ENCODE data around the gene CREB3L2. TPM values are rescaled to one million over a fixed set of nuclear protein-coding genes. Genes with fewer than 3 reads are reported as not detected.

CREB3L2 gene
- total and polyA plus RNA-seq, 9 donors: 21.2 to 110 (median 80.8) TPM

- H3K4me3 ChIP-seq: no peak overlapping the region
- intact Hi-C loops (cut with DNase I): loop anchor here in 1 of 4 donors (10.0 kb wide), 1 partner anchor 815 kb away; no protein-coding TSS in a partner anchor
- no peaks in the 10 kb centered on the region for H3K9me3 ChIP-seq
- H3K27me3 ChIP-seq: no peaks in the 10 kb centered on the region
- 81 to 97% (median 87%) methylated on average over 1 of the region's 1 CpG for WGBS, 3 donors
- no peak for TF ChIP-seq POLR2A (IDR thresholded peaks at IDR 0.05)
- no peak for TF ChIP-seq EP300 (IDR thresholded peaks at IDR 0.05)
- no peak for TF ChIP-seq CTCF (IDR thresholded peaks at IDR 0.05)
- H3K4me1 ChIP-seq (ENCODE audit: insufficient read depth): no peaks in the 10 kb centered on the region
- no peak overlapping the region for H3K27ac ChIP-seq
- no peak for DNase-seq
- H3K36me3 ChIP-seq: no peaks in the 10 kb centered on the region
Measured at GRCh38 chr7:137919987-137920386, 81.9 kb downstream of the CREB3L2 start.

- H3K27me3 ChIP-seq: no peaks in the 10 kb centered on the region
- DNase-seq: no peak
- intact Hi-C loops (cut with DNase I): loop anchor here in 1 of 4 donors (10.0 kb wide), 1 partner anchor 818 kb away; no protein-coding TSS in a partner anchor
- TF ChIP-seq CTCF (IDR thresholded peaks at IDR 0.05) (no peak), EP300 (IDR thresholded peaks at IDR 0.05) (no peak), POLR2A (IDR thresholded peaks at IDR 0.05) (no peak)
- no peaks in the 10 kb centered on the region for H3K36me3 ChIP-seq
- H3K4me1 ChIP-seq (ENCODE audit: insufficient read depth): no peaks in the 10 kb centered on the region
- H3K4me3 ChIP-seq: no peak overlapping the region
- 69 to 79% (median 71%) methylated on average over 9 of the region's 9 CpGs for WGBS, 3 donors
- H3K9me3 ChIP-seq: no peaks in the 10 kb centered on the region
- H3K27ac ChIP-seq: no peak overlapping the region
Measured at GRCh38 chr7:137916980-137917645, 84.8 kb downstream of the CREB3L2 start.

GRCh38 chr7:137916564-137916963 lies 85.3 kb downstream of the CREB3L2 start:
- Histone ChIP-seq H3K9me3 (no peaks in the 10 kb centered on the region), H3K27me3 (no peaks in the 10 kb centered on the region), H3K4me1 (ENCODE audit: insufficient read depth) (no peaks in the 10 kb centered on the region), H3K27ac (no peak overlapping the region), H3K4me3 (no peak overlapping the region), H3K36me3 (no peaks in the 10 kb centered on the region)
- no peak for TF ChIP-seq CTCF (IDR thresholded peaks at IDR 0.05)
- no peak for TF ChIP-seq POLR2A (IDR thresholded peaks at IDR 0.05)
- no peak for TF ChIP-seq EP300 (IDR thresholded peaks at IDR 0.05)
- intact Hi-C loops (cut with DNase I): loop anchor here in 1 of 4 donors (10.0 kb wide), 1 partner anchor 818 kb away; no protein-coding TSS in a partner anchor
- DNase-seq: no peak
- WGBS, 3 donors: 94 to 95% (median 94%) methylated on average over 8 of the region's 8 CpGs

GRCh38 chr7:137915266-137915665 lies 86.6 kb downstream of the CREB3L2 start:
- intact Hi-C loops (cut with DNase I): loop anchor here in 1 of 4 donors (10.0 kb wide), 1 partner anchor 820 kb away; no protein-coding TSS in a partner anchor
- WGBS, 3 donors: 81 to 82% (median 81%) methylated on average over 3 of the region's 3 CpGs
- Histone ChIP-seq H3K9me3 (no peaks in the 10 kb centered on the region), H3K27ac (no peak overlapping the region), H3K27me3 (no peaks in the 10 kb centered on the region), H3K4me3 (no peak overlapping the region), H3K36me3 (no peaks in the 10 kb centered on the region), H3K4me1 (ENCODE audit: insufficient read depth) (no peaks in the 10 kb centered on the region)
- TF ChIP-seq CTCF (IDR thresholded peaks at IDR 0.05): no peak
- no peak for TF ChIP-seq POLR2A (IDR thresholded peaks at IDR 0.05)
- TF ChIP-seq EP300 (IDR thresholded peaks at IDR 0.05): no peak
- DNase-seq: no peak

Measured in ovary (tissue), 9 donors.